Measurements from ENCODE around the gene DISC1. TPM values are rescaled to one million over a fixed set of nuclear protein-coding genes. Genes with fewer than 3 reads are reported as not detected.

The DISC1 gene
- total RNA-seq, 1 experiment from 2014 or later, result 13.5 TPM

DNA sequence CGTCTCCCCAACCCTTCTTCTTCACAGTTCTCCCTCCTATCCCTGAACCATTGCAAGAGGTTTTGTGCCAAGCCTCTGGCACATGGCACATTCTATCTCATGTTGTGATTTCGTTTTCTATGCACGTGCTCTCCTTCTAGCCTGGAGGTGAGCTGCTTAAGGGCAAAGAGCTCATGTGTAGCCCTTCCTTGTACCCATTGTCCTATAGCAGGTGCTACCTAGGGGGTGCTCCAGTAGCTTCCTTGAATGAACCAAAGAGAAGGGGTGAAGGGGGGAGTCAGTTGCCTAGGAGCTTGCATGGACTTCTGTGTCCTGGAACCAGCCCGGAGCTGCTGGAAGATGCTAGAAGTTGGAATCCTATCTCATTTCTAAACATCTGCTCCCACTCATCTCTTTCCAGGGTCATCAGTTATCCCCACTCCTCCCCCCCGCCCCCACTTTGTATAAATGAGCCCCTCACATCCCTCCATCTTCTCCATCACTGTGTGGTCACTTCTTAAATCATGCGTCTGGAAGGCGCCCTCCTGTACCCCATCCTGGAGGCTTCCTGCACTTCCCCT lies 535 bp upstream of the DISC1 start:
- no peaks in the 10 kb centered on the region for H3K27me3 ChIP-seq (replicated peaks; ENCODE audit: control insufficient read depth, insufficient read depth, low read length)
- Mint-ChIP-seq H3K9me3 (ENCODE audit: unreplicated experiment) (no peaks in the 10 kb centered on the region), H3K4me3 (ENCODE audit: unreplicated experiment) (peak overlapping the region; percentile 82), H3K27ac (ENCODE audit: unreplicated experiment) (peak overlapping the region; percentile 72), H3K36me3 (ENCODE audit: insufficient read depth, unreplicated experiment) (no peaks in the 10 kb centered on the region), H3K4me1 (ENCODE audit: low read depth, unreplicated experiment) (no peaks in the 10 kb centered on the region), H3K27me3 (ENCODE audit: insufficient read depth, unreplicated experiment) (peaks cover 2% of the 10 kb centered on the region)
- intact Hi-C loops (cut with micrococcal nuclease; ENCODE audit: unreplicated experiment), result loop anchor here (5.0 kb wide), 1 partner anchor 131 kb away; no protein-coding TSS in a partner anchor
- no TSS peak for BruUV-seq (replicated peaks)
- DNase-seq, result no peak
- ChIA-PET POLR2A (interaction anchor here (0.7 kb wide), 1 partner anchor 210 kb away, joined by 3 read pairs; no protein-coding TSS in a partner anchor), CTCF (interaction anchor here (0.6 kb wide), 1 partner anchor 54 kb away, joined by 3 read pairs; no protein-coding TSS in a partner anchor)
- H3K4me3 ChIP-seq (ENCODE audit: low read depth, low read length), result peak overlapping the region; percentile 68
- no peaks in the 10 kb centered on the region for H3K36me3 ChIP-seq (ENCODE audit: control insufficient read depth, insufficient read depth, low read length)
- no peaks in the 10 kb centered on the region for H3K9me3 ChIP-seq
- TF ChIP-seq, protein P1, sequence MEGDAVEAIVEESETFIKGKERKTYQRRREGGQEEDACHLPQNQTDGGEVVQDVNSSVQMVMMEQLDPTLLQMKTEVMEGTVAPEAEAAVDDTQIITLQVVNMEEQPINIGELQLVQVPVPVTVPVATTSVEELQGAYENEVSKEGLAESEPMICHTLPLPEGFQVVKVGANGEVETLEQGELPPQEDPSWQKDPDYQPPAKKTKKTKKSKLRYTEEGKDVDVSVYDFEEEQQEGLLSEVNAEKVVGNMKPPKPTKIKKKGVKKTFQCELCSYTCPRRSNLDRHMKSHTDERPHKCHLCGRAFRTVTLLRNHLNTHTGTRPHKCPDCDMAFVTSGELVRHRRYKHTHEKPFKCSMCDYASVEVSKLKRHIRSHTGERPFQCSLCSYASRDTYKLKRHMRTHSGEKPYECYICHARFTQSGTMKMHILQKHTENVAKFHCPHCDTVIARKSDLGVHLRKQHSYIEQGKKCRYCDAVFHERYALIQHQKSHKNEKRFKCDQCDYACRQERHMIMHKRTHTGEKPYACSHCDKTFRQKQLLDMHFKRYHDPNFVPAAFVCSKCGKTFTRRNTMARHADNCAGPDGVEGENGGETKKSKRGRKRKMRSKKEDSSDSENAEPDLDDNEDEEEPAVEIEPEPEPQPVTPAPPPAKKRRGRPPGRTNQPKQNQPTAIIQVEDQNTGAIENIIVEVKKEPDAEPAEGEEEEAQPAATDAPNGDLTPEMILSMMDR (IDR thresholded peaks at IDR 0.05; ENCODE audit: insufficient read depth in 1 of 2, low read depth in 1 of 2, low read length in 1 of 2, severe bottlenecking in 1 of 2, unreplicated experiment in 1 of 2), result no peak
- H3K4me1 ChIP-seq, result peaks cover 14% of the 10 kb centered on the region

DNA sequence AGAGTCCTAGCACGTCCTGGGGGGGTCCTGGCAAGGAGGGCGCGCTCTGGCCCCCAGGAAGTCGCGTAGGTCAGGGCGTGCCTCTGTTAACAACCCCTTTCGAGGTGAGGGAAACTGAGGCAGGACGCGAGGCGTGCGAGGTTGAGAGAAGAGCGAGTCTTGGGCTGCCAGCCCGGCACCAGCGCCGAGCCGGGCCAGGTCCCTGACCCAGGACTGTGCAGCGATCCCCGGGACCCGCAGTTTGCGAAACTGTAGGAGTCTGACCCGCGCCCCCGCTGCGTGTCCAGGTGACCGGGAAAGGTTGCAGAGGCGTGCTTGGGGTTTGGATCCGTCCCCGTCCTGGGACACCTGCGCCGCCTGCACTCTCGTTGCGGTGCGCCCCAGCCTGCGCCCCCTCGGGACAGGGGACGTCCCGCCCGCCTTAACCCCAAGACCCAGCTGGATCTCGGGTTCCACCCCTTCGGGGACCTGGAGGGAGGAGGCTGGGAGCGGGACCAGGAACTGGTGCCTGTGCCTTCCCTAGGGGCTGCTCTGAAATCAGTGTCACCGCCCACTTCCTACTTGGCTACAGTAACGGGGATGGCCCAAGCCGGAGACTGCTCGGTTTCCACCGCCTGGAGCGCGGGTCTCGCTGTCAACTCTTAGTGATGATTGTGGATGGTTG lies 493 bp downstream of the DISC1 start:
- no peaks in the 10 kb centered on the region for H3K4me1 Mint-ChIP-seq (ENCODE audit: low read depth, unreplicated experiment)
- TF ChIP-seq, protein P1 (IDR thresholded peaks at IDR 0.05; ENCODE audit: insufficient read depth in 1 of 2, low read depth in 1 of 2, low read length in 1 of 2, severe bottlenecking in 1 of 2, unreplicated experiment in 1 of 2), result no peak
- no peaks in the 10 kb centered on the region for H3K36me3 ChIP-seq (ENCODE audit: control insufficient read depth, insufficient read depth, low read length)
- no peaks in the 10 kb centered on the region for H3K27me3 Mint-ChIP-seq (ENCODE audit: insufficient read depth, unreplicated experiment)
- ChIA-PET POLR2A (no interaction called here), CTCF (interaction anchor here (0.6 kb wide), 1 partner anchor 55 kb away, joined by 3 read pairs; no protein-coding TSS in a partner anchor)
- H3K27me3 ChIP-seq (replicated peaks; ENCODE audit: control insufficient read depth, insufficient read depth, low read length), result no peaks in the 10 kb centered on the region
- H3K27ac Mint-ChIP-seq (ENCODE audit: unreplicated experiment), result peak overlapping the region; percentile 72
- peak overlapping the region; percentile 82 for H3K4me3 Mint-ChIP-seq (ENCODE audit: unreplicated experiment)
- peaks cover 17% of the 10 kb centered on the region for H3K4me1 ChIP-seq
- intact Hi-C loops (cut with micrococcal nuclease; ENCODE audit: unreplicated experiment), result loop anchor here (5.0 kb wide), 1 partner anchor 130 kb away; no protein-coding TSS in a partner anchor
- peak overlapping the region; percentile 68 for H3K4me3 ChIP-seq (ENCODE audit: low read depth, low read length)
- BruUV-seq (replicated peaks), result no TSS peak
- DNase-seq, result peak; percentile 71
- H3K9me3 Mint-ChIP-seq (ENCODE audit: unreplicated experiment), result no peaks in the 10 kb centered on the region
- no peaks in the 10 kb centered on the region for H3K36me3 Mint-ChIP-seq (ENCODE audit: insufficient read depth, unreplicated experiment)
- no peaks in the 10 kb centered on the region for H3K9me3 ChIP-seq

DNA sequence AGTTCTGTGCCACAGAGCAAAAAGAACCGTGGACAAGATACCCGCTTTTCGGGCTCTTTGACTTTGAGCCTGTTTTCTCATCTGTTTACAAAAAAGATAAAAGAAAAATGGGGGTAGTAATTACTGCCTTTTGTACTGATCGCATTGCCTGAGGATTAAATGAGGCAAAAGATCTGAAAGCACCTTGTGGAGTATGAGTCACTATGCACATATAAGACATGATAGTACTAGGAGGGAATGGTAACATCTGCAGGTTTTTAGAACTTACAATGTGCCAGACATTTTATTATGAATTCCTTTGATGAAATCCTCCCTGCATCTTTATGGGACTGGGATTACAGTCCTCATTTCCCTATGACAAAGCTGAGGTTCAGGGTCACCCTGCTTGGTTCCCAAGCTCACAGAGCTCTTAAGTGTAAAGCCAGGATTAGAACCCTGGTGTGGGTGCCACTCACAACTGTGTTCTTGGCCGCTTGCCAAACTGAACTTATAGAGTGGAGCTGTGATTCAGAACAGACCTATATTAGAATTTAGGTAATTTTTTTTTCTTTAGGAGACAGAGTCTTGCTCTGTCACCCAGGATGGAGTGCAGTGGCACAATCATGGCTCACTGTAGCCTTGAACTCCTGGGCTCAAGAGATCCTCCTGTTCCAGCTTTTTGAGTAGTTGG lies 1.8 kb downstream of the DISC1 start:
- DNase-seq, result no peak
- POLR2A ChIA-PET, result no interaction called here
- H3K9me3 ChIP-seq, result no peaks in the 10 kb centered on the region
- H3K4me3 ChIP-seq (ENCODE audit: low read depth, low read length), result no peak overlapping the region
- peaks cover 25% of the 10 kb centered on the region for H3K4me1 ChIP-seq
- no peaks in the 10 kb centered on the region for H3K27me3 ChIP-seq (replicated peaks; ENCODE audit: control insufficient read depth, insufficient read depth, low read length)
- H3K27ac Mint-ChIP-seq (ENCODE audit: unreplicated experiment), result no peak overlapping the region
- CTCF ChIA-PET, result no interaction called here
- TF ChIP-seq, protein P1 (IDR thresholded peaks at IDR 0.05; ENCODE audit: insufficient read depth in 1 of 2, low read depth in 1 of 2, low read length in 1 of 2, severe bottlenecking in 1 of 2, unreplicated experiment in 1 of 2), result no peak
- intact Hi-C loops (cut with micrococcal nuclease; ENCODE audit: unreplicated experiment), result loop anchor here (5.0 kb wide), 1 partner anchor 129 kb away; no protein-coding TSS in a partner anchor
- no TSS peak for BruUV-seq (replicated peaks)
- H3K36me3 Mint-ChIP-seq (ENCODE audit: insufficient read depth, unreplicated experiment), result peaks cover 6% of the 10 kb centered on the region
- H3K4me3 Mint-ChIP-seq (ENCODE audit: unreplicated experiment), result peak overlapping the region; percentile 82
- H3K9me3 Mint-ChIP-seq (ENCODE audit: unreplicated experiment), result no peaks in the 10 kb centered on the region
- no peaks in the 10 kb centered on the region for H3K36me3 ChIP-seq (ENCODE audit: control insufficient read depth, insufficient read depth, low read length)
- no peaks in the 10 kb centered on the region for H3K4me1 Mint-ChIP-seq (ENCODE audit: low read depth, unreplicated experiment)
- H3K27me3 Mint-ChIP-seq (ENCODE audit: insufficient read depth, unreplicated experiment), result no peaks in the 10 kb centered on the region

All from Caco-2 (cell line).